Measurements from ENCODE around the gene SSR1. TPM values are rescaled to one million over a fixed set of nuclear protein-coding genes. Genes with fewer than 3 reads are reported as not detected.

The SSR1 gene
- 93.8 TPM for total RNA-seq

GRCh38 chr6:7312616-7313504, at the start of gene SSR1:
Gene SSR1, minus strand, starts transcription at chr6:7313199. Its CDS starts 79 bp downstream, at chr6:7313120.

Other genes starting within 250 kb of the SSR1 start
- gene RREB1, start 205.2 kb downstream of the SSR1 start, total RNA-seq = 55.9 TPM
- not detected for gene CAGE1, start 76.5 kb upstream of the SSR1 start, total RNA-seq
- 42.2 TPM for gene RIOK1, start 76.6 kb upstream of the SSR1 start, total RNA-seq
- gene DSP, start 228.5 kb upstream of the SSR1 start, total RNA-seq = 98.2 TPM